Lung (tissue), 12 donors: ENCODE measurements around the gene HAAO. TPM values are rescaled to one million over a fixed set of nuclear protein-coding genes. Genes with fewer than 3 reads are reported as not detected.

Source experiments
- ATAC-seq: fragments of 200-7000 bp; cut with Tn5 transposase; one replicate; pipeline ENCODE4 v1.9.1; 2020; ENCODE audit warnings: moderate number of reproducible peaks; ENCODE audit not compliant: insufficient read depth, low FRiP score
- DNase-seq, 3 donors: peaks; one replicate each; pipeline ENCODE4 v3.0.0-alpha.2; 2013 to 2017
- H3K27ac ChIP-seq, 2 donors: one replicate each; pipeline ENCODE4 v1.5.1; 2013; ENCODE audit warnings: mild to moderate bottlenecking in 2 of 2, moderate library complexity in 2 of 2, control low read depth in 1 of 2, inconsistent platforms in 1 of 2, low read depth in 1 of 2, low read length in 1 of 2
- H3K27me3 ChIP-seq, 3 donors: one replicate each; pipeline ENCODE4 v1.5.1; 2013; ENCODE audit warnings: low read length in 2 of 3; ENCODE audit not compliant: control insufficient read depth in 3 of 3, insufficient read depth in 3 of 3
- H3K36me3 ChIP-seq, 4 donors: one replicate each; pipeline ENCODE4 v1.5.1; 2013; ENCODE audit warnings: low read length in 4 of 4, mild to moderate bottlenecking in 1 of 4, moderate library complexity in 1 of 4; ENCODE audit not compliant: control insufficient read depth in 4 of 4, insufficient read depth in 4 of 4
- H3K4me1 ChIP-seq, 5 donors: one replicate each; pipeline ENCODE4 v1.5.1; 2013; ENCODE audit warnings: low read length in 5 of 5, mild to moderate bottlenecking in 2 of 5, moderate library complexity in 1 of 5; ENCODE audit not compliant: control insufficient read depth in 5 of 5, insufficient read depth in 5 of 5
- H3K4me3 ChIP-seq: one replicate; pipeline ENCODE4 v1.5.1; 2013; ENCODE audit warnings: mild to moderate bottlenecking, control low read depth, moderate library complexity
- H3K9ac ChIP-seq, 2 donors: one replicate each; pipeline ENCODE4 v1.5.1; 2013; ENCODE audit warnings: low read length in 2 of 2, control low read depth in 1 of 2; ENCODE audit not compliant: insufficient read depth in 1 of 2
- H3K9me3 ChIP-seq, 4 donors: one replicate each; pipeline ENCODE4 v1.5.1; 2013; ENCODE audit warnings: low read length in 3 of 4, mild to moderate bottlenecking in 1 of 4, moderate library complexity in 1 of 4; ENCODE audit not compliant: control insufficient read depth in 4 of 4, insufficient read depth in 3 of 4
- WGBS, 2 donors: extraction: QIAGEN DNeasy Blood & Tissue Kit; methylation state at CpG; one replicate each; pipeline ENCODE4 v1.1.7; 2013; 5-methylcytosine and 5-hydroxymethylcytosine counted together
- polyA plus RNA-seq, 2 donors: library from polyadenylated mRNA; stranded (reverse); fragments of 200-250 nt; gene quantifications; one replicate each; pipeline ENCODE4 v1.2.1, GENCODE V29; 2013
- total RNA-seq, 2 donors: library from RNA; depleted of rRNA in 1 of 2; stranded (reverse); fragments of >200 nt in 1 of 2; gene quantifications; one replicate each; pipeline ENCODE4 v1.2.1, GENCODE V29; 2014 to 2021
- TF ChIP-seq, protein P1 (sequence below): IDR thresholded peaks from 2 replicates; pipeline ENCODE4 v1.5.1; 2012; ENCODE audit warnings: mild to moderate bottlenecking; ENCODE audit errors: control extremely low read depth, extremely low read depth
- donor health status: control.
- donor health status: control.
- donor health status: Bipolar disorder and iron deficiency.
- donor health status: healthy.
- donor health status: DM: yes; HTN: yes; CAD: no.

Gene HAAO
- total and polyA plus RNA-seq, 4 donors, result 3.7 to 13.0 (median 9.4) TPM

DNA sequence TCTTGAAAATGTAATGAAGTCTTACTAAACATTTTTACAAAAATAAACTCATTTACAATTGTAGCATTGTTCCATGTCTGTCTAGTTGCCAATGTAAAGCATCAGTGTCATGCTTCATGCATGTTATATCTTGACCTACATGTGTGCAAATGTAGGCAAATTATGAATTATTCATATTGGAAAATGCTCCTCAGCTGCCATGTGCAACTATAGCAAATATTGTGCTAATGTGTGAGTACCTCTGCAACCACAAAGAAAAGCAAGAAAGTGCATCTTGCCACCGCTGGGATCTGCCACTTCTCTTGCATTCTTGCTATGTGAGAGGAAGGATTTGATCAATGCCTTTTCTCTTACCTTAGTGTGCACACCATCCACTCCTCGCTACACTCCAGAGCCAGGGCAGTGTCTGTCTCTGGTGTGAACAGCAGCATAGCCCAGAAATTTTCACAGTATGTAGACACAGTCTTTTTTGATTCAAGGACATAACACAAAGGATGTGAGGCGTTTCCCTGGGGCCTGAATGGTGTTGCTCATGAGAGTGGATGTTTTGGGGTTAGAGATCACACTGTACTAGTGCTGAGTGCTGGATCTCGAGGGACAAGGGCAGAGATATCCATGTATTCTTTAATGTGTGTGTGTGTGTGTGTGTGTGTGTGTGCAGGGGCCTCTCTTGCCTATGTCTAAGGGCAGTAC, 47.6 kb upstream of the HAAO start:
- TF ChIP-seq, protein P1, sequence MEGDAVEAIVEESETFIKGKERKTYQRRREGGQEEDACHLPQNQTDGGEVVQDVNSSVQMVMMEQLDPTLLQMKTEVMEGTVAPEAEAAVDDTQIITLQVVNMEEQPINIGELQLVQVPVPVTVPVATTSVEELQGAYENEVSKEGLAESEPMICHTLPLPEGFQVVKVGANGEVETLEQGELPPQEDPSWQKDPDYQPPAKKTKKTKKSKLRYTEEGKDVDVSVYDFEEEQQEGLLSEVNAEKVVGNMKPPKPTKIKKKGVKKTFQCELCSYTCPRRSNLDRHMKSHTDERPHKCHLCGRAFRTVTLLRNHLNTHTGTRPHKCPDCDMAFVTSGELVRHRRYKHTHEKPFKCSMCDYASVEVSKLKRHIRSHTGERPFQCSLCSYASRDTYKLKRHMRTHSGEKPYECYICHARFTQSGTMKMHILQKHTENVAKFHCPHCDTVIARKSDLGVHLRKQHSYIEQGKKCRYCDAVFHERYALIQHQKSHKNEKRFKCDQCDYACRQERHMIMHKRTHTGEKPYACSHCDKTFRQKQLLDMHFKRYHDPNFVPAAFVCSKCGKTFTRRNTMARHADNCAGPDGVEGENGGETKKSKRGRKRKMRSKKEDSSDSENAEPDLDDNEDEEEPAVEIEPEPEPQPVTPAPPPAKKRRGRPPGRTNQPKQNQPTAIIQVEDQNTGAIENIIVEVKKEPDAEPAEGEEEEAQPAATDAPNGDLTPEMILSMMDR, result no peak
- no peak overlapping the region for H3K4me3 ChIP-seq

DNA sequence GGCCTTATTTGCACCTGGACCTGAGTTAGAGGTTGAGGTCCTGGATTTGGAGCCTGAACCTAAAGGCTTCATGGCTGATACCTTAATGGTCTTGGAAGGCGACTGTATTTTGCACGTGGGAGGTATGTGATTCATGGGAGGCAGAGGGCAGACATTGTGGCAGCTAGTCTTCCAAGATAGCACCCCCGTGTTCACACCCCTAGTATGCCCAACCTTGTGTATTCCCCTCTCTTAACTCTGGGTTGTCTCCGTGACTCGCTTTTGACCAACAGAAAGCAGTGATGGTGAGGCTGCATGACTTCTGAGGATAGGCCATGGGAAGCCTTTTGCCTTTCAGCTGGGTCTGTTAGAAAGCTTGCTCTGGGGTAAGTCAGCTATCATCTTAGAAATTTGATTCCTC, 45.8 kb upstream of the HAAO start:
- DNase-seq, result no peak
- ATAC-seq, result no peak
- no peak overlapping the region for H3K4me3 ChIP-seq
- no peaks in the 10 kb centered on the region for H3K27me3 ChIP-seq
- WGBS, 2 donors, result 97 to 98% methylated on average over 5 of the region's 5 CpGs
- H3K9ac ChIP-seq, result no peak overlapping the region
- H3K27ac ChIP-seq, result no peak overlapping the region
- peaks cover 0 to 8% (median 0%) of the 10 kb centered on the region in 5 donors for H3K4me1 ChIP-seq
- H3K36me3 ChIP-seq, result no peaks in the 10 kb centered on the region
- H3K9me3 ChIP-seq, result peaks cover 0 to 2% (median 0%) of the 10 kb centered on the region in 4 donors
- TF ChIP-seq, protein P1, result no peak

More for the DNA sequence above, 47.6 kb upstream of the HAAO start:
- DNase-seq (no peak), ATAC-seq (no peak)
- Histone ChIP-seq H3K27ac (peak overlapping the region in 1 of 2 donors; percentile 20), H3K36me3 (no peaks in the 10 kb centered on the region), H3K27me3 (no peaks in the 10 kb centered on the region), H3K9ac (no peak overlapping the region), H3K9me3 (peaks cover 0 to 2% (median 0%) of the 10 kb centered on the region in 4 donors), H3K4me1 (peaks cover 0 to 9% (median 7%) of the 10 kb centered on the region in 5 donors)
- 81 to 90% methylated on average over 4 of the region's 4 CpGs for WGBS, 2 donors

DNA sequence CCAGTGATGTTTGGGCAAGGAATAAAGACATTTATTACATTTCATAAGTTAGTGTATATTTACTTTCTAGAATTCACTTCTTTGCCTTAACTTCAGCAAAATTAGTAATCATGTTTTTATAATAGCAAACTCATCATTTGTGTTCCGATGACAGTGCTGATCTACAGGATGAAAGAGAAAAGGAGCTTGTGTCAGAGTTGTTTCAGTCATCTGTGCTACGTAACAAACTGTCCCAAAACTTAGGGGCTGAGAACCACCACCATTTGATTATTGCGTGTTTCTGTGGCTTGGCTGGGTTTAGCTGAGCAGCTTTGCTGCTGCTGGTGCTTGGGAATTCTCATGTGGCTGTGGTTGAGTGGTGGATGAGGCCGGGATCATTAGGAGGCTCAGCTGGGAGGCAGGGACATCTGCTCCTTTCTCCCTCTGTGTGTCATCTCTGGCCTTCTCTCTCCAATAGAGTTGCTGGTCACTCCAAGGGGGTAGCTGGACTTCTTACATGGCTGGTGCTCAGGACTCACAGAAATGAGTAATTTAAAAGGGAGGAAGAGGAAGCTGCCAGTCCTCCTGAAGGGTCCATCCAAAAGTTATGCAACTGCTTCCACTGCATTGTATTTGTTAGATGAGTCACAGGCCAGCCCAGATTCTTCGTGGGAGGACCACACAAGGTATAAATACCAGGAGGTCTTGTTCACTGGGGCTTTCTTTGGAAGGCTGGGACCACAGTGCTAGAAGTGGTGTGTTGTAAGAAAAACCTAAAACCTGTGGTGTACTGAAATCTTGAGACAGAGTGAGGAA, 43.4 kb upstream of the HAAO start:
- H3K27me3 ChIP-seq, result no peaks in the 10 kb centered on the region
- 67 to 74% methylated on average over 5 of the region's 5 CpGs for WGBS, 2 donors
- no peaks in the 10 kb centered on the region for H3K36me3 ChIP-seq
- no peak overlapping the region for H3K9ac ChIP-seq
- DNase-seq (no peak), ATAC-seq (peak; percentile 68)
- peaks cover 0 to 7% (median 0%) of the 10 kb centered on the region in 5 donors for H3K4me1 ChIP-seq
- TF ChIP-seq, protein P1, result no peak
- no peak overlapping the region for H3K4me3 ChIP-seq
- peaks cover 0 to 2% (median 0%) of the 10 kb centered on the region in 4 donors for H3K9me3 ChIP-seq
- peak overlapping the region; percentile 46 to 71 for H3K27ac ChIP-seq
